Midbrain (tissue), 1 donor: Measurements from ENCODE around the gene IL32.
"Not testable (repeated sequence)": the region's sequence is repeated elsewhere in the genome, so short reads cannot be mapped to it uniquely, and the experiment has no call there.

ENCODE experiments used
- DNase-seq: peaks from one replicate; lab custom pipeline; 2025; lab: John Stamatoyannopoulos, UW

The IL32 gene

DNA sequence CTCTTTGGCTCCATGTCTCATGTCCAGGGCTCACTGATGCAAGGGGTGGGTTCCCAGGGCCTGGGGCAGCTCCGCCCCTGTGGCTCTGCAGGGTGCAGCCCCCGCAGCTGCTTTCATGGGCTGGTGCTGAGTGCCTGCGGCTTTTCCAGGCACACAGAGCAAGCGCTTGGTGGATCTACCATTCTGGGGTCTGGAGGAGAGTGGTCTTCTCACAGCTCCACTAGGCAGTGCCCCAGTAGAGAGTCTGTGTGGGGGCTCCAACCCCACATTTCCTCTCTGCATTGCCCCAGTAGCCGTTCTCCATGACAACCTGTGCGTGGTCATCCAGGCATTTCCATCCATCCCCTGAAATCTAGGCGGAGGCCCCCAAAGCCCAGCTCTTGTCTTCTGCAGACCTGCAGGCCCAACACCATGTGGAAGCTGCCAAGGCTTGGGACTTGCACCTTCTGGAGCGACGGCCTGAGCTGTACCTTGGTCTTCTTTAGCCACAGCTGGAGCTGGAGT, 5.2 kb downstream of the IL32 start:
- no peak for DNase-seq

DNA sequence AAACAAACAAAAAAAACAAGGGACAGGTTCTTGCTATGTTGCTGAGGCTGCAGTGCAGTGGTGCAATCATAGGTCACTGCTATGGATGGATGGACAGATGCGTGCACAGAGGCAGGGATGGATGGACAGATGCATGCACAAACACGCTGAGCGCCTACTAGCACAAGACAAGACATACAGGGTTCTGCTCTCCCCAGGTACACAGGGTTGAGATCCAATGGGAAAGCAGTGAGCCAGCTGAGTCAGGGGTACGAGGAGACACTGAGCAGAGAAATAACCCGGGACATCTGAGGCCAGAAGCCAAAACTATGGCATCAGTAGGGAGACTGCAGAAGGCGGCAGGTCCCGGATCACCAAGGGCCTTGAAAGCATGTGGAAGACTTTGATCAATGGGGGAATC, 6.2 kb downstream of the IL32 start:
- DNase-seq, result no peak

DNA sequence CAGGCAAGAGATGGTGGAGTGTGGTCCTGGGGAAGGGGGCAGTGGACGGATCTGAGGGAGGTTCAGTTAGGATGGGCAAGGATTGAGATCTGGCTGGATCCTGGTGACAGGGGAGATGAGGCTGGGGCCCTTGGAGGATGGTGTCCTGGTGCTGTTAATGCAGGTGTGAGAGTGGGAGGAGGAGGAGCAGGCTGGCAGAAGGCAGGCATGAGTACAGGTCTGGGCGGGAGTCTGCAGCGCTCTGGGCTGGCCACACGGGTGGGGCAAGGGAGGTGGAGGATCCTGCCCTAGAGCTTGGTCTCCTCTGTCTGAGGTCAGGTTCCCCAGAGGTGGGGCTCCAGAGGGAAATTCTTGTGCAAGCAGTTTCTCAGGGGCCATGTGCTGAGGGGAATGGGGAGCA, 6.7 kb downstream of the IL32 start:
- not testable (repeated sequence) for DNase-seq

DNA sequence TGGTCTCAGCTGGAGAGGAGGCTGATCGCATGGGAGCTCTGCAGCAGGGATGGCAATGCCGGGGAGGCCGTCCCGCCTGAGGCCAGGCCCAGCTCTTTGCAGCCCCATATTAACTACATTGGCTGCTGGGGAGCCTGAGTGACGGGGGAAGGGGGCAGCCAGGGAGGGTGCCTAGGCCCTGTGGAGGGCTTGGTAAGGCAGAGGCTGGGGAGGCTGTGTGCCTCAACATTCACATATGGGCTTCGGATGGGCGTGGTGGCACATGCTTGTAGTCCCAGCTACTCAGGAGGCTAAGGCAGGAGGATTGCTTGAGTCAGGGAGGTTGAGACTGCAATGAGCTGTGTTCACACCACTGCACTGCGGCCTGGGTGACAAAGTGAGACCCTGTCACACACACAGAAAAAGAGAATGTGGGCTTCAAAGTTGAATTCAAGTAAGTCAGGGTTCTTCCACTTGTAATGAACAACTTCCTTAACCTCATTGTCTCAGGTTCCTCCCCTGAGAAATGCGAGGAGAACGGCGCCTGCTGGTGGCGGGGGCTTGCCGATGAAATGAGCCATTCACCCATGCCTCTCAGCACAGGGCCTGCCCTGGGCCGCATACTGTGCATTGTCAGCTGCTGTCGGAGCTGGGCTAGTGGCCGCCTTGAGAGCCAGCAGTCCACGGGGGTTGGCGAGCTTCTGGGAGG, 7.3 kb downstream of the IL32 start:
- not testable (repeated sequence) for DNase-seq

DNA sequence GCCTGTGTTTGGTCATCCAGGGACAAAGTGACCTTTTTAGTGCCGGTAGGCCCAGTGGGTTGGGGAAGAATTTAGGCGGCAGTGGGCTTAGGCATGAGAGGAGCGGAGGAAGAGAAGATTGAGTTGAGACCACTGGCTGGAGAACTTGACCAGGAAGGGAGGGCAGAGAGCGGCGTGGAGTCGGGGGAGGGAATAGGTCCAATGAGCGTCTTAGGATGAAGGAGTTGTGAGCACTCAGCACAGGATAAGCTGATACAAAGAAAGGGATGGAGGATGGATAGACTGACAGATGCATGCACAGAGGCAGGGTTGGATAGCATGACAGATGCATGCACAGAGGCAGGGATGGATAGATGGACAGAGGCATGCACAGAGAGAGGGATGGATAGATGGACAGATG, 8.0 kb downstream of the IL32 start:
- no peak for DNase-seq

GRCh38 chr16:3074860-3075522, 9.6 kb downstream of the IL32 start:
- no peak for DNase-seq

DNA sequence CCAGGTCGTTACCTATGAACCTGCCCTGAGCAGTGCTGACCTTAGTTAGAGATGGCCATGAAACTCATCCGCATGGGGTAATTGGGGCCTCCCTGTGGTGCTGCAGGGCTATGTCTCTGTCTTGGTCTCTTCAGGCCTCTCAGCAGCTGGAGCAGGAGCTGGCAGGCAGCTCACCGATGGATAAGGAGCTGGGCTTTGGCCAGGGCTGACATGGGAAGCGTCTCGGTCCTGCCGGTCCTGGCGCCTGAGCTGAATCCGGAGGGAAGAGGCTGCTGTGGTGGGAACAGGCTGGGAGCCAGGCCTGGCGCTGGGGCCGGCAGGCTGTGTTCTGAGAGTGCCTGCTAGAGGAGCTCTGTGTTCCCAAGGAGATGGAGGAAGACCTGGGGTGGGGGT, 10.1 kb downstream of the IL32 start:
- no peak for DNase-seq

DNA sequence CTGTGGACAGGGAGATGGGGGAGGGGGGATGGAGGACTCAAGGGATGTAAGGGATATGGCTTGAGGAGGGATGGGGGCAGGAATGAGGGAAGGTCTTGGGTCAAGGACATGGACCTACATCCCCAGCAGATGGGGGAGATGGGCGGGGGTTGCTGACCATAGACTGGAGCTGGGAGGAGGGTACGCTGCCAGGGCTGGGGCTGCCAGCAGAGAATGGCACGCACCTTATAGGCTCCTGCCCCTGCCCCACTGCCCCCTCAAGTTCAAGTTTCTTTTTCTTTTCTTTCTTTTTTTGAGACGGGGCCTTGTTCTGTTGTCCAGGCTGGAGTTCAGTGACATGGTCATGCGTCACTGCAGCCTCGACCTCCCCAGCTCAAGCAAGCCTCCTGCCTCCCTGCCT, 10.5 kb downstream of the IL32 start:
- not testable (repeated sequence) for DNase-seq

- DNase-seq, result no peak
Measured at GRCh38 chr16:3076577-3076976, 11.1 kb downstream of the IL32 start.

DNA sequence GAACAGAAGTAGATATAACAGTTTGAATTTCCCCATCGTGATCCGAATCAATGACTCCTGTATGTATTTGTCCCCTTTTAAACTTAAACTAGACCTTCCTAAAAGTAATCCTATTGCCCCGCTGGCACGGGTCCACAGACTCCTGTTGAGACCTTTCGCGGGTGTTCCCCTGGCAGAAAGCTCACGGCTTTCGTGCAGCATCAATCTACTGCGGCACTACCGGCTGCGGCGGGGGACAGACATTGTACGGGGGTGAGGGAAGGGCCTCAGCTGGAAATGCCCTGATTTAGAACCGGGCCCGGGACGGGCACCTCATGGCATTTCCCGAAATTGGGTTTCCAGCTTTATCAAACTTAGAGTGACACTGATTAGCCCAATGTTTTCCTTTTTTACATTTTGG, 14.6 kb downstream of the IL32 start:
- no peak for DNase-seq

DNA sequence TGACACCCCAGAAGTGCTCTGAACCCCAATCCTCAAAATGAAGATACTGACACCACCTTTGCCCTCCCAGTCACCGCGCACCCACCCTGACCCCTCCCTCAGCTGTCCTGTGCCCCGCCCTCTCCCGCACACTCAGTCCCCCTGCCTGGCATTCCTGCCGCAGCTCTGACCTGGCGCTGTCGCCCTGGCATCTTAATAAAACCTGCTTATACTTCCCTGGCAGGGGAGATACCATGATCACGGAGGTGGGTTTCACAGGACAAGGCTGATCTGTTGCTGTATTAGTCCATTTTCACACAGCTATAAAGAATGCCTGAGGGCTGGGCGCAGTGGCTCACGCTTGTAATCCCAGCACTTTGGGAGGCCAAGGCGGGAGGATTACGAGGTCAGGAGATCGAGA, 16.5 kb downstream of the IL32 start:
- not testable (repeated sequence) for DNase-seq

DNA sequence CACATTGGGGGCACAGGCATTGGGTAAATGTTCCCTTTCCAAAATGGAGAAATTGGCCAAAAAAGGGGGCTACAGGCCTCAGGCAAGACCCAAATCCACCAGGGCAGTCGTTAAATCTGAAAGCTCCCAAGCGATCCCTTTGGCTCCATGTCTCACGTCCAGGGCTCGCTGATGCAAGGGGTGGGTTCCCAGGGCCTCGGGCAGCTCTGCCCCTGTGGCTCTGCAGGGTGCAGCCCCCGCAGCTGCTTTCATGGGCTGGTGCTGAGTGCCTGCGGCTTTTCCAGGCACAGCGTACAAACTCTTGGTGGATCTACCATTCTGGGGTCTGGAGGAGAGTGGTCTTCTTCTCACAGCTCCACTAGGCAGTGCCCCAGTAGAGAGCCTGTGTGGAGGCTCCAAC, 18.0 kb downstream of the IL32 start:
- DNase-seq, result not testable (repeated sequence)

DNA sequence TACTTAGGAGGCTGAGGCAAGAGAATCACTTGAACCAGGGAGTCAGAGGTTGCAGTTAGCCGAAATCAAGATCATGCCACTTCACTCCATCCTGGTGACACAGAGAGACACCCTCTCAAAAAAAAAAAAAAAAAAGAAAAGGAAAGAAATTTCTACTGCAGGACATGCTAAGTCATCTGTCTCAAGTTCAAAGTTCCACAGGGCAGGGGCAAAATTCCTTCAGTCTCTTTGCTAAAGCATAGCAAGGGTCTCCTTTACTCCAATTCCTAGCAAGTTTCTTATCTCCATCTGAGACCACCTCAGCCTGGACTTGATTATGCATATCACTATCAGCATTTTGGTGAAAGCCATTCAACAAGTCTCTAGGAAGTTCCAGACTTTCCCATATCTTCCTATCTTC, 19.1 kb downstream of the IL32 start:
- DNase-seq, result no peak

GRCh38 chr16:3084969-3085670, 19.7 kb downstream of the IL32 start:
- no peak for DNase-seq

DNA sequence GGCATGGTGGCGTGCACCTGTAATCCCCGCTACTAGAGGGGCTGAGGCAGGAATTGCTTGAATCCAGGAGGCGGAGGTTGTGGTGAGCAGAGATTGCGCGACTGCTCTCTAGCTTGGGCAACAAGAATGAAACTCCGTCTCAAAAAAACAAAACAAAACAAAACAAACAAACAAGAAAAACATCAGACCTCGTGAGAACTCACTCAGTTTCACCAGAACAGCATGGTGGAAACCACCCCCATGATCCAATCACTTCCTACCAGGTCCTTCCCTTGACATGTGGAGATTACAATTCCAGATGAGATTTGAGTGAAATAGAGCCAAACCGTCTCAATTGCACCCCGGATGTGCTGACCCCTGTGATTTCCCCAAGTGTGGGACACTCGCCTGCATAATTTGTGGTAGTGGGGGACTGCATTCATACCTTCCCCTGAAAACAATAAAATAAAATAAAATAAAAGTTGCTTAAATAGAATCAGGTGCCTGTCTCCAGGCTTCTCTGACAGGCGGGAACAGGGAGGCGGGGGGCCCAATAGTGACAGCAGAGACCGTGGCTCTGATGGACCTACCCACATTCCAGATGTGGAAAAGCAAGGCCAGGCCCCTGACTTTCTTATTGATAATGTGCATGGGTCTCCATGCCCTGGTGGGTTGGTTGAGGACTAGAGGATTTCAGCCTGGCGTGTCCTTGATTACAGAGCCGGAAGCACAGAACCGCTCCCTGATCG, 20.6 kb downstream of the IL32 start:
- no peak for DNase-seq

- DNase-seq, result no peak
Measured at GRCh38 chr16:3086596-3087242, 21.3 kb downstream of the IL32 start.

DNA sequence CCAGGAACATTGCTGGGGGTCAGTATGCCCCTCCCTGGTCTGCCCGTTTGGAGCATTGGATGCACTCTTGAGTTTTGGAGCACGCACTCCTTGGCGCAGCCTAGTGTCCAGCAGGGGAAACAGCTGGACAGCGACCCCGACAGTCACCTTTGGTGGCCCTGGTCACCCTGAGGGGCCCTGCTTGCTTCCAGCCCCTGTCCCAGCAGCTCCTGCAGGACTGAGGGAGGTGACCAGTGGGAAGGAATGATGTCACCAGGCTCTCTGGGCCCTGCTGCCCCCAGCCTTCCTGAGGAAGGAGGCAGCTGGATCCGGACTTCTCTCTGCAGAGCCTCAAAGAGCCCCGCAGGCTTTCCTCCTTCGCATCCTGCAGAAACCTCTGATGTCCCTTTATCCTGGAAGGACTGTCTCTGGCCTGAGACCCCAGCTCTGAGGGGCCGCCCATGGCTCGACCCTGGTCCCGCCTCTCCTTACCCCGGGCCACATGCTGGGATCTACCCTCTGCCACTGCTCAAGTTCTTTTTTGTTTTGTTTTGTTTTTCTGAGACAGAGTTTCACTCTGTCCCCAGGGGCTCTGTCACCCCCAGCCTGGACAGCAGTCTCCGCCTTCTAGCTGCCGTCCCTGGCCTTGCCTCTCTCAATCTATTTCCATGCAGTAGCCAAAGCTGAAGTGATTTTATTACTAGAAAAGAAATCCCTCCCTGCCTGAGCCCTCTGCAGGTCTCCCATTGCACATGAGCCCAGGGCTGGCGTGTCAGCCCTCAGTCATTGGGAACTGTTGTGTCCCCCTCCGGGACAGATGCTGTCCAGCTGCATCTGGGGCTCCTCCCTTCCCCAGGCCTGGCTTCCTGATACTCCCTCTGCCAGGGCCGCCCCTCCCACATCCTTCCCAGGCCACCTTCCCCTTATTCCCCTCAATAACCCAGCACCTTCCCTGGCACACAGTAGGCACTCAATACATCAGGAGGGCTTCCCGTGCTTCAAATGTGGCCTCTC, 22.1 kb downstream of the IL32 start:
- DNase-seq, result no peak

- no peak for DNase-seq
Measured at GRCh38 chr16:3088450-3088849, 23.0 kb downstream of the IL32 start.

DNA sequence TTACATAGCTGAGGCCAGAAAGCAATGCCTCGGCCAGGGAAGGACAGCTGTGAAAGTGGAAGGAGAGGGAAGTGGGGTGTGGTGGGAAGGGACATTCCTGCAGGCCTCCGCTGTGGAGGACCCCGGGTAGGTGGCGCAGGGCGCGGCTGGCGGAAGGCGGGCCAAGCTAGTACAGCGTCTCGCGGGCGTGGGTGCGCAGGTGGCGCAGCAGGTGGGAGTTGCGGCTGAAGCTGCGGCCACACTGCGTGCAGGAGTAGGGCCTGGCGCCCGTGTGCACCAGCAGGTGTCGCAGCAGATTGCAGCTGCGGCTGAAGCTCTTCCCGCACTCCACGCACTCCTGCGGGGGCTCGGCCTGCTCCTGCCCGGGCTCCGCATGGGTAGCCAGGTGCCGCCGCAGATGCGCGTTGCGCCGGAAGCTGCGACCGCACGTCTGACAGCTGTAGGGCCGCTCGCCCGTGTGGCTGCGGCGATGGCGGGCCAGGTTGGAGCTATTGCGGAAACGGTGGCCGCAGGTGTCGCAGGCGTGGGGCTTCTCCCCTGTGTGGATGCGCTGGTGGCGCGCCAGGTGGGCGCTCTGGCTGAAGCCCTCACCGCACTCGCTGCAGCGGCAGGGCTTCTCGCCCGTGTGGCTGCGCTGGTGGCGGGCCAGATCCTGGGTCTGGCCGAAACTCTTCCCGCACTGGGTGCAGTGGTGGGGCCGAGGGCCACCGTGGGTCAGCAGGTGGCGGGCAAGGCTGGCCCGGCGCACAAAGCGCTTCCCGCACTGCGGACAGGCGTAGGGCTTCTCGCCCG, 23.7 kb downstream of the IL32 start:
- DNase-seq, result no peak
